Neural progenitor cell (in vitro differentiated cells): Measurements from ENCODE around the gene ID1. TPM values are rescaled to one million over a fixed set of nuclear protein-coding genes. Genes with fewer than 3 reads are reported as not detected.

Experiments used
- DNase-seq: peaks from one replicate; pipeline ENCODE4 v3.0.0-alpha.2; 2016; ENCODE audit warnings: low spot score
- H2AFZ ChIP-seq: fragments of 200-600 bp; sonication (generic); replicated peaks from 2 replicates; pipeline ENCODE4 v1.6.1; 2016; ENCODE audit warnings: antibody characterized with exemption
- H3F3A ChIP-seq: fragments of 200-600 bp; sonication (generic); 2 replicates; pipeline ENCODE4 v1.6.1; 2016; ENCODE audit warnings: antibody characterized with exemption, low read depth
- H3K27ac ChIP-seq: fragments of 200-600 bp; sonication (generic); 2 replicates; pipeline ENCODE4 v1.5.1; 2016; ENCODE audit warnings: mild to moderate bottlenecking
- H3K27me3 ChIP-seq: fragments of 200-600 bp; sonication (generic); 2 replicates; pipeline ENCODE4 v1.6.1; 2016; ENCODE audit warnings: mild to moderate bottlenecking, moderate library complexity
- H3K36me3 ChIP-seq: fragments of 200-600 bp; sonication (generic); 2 replicates; pipeline ENCODE4 v1.5.1; 2016
- H3K4me1 ChIP-seq: fragments of 200-600 bp; sonication (generic); 2 replicates; pipeline ENCODE4 v1.6.1; 2016; ENCODE audit warnings: mixed run types
- H3K4me2 ChIP-seq: fragments of 200-600 bp; sonication (generic); 2 replicates; pipeline ENCODE4 v1.6.1; 2016
- H3K4me3 ChIP-seq: fragments of 200-600 bp; sonication (generic); 2 replicates; pipeline ENCODE4 v1.5.1; 2016
- H3K79me2 ChIP-seq: fragments of 200-600 bp; sonication (generic); 2 replicates; pipeline ENCODE4 v1.6.1; 2016; ENCODE audit warnings: low read depth
- H3K9ac ChIP-seq: fragments of 200-600 bp; sonication (generic); 2 replicates; pipeline ENCODE4 v1.6.1; 2016
- H3K9me3 ChIP-seq: fragments of 200-600 bp; sonication (generic); 2 replicates; pipeline ENCODE4 v1.5.1; 2016; ENCODE audit warnings: low read depth
- H4K20me1 ChIP-seq: fragments of 200-600 bp; sonication (generic); 2 replicates; pipeline ENCODE4 v1.6.1; 2016; ENCODE audit warnings: low read depth
- H3K27ac Mint-ChIP-seq: 3 replicates; pipeline ENCODE4 v1.8.0; 2021; ENCODE audit warnings: mixed read lengths
- H3K27me3 Mint-ChIP-seq: 2 replicates; pipeline ENCODE4 v1.8.0; 2022; ENCODE audit warnings: low read depth, mild to moderate bottlenecking, inconsistent platforms, moderate library complexity, mixed read lengths; ENCODE audit not compliant: insufficient read depth
- H3K36me3 Mint-ChIP-seq: 3 replicates; pipeline ENCODE4 v1.8.0; 2021; ENCODE audit warnings: mixed read lengths
- H3K4me1 Mint-ChIP-seq: 3 replicates; pipeline ENCODE4 v1.8.0; 2021; ENCODE audit warnings: mixed read lengths
- H3K4me3 Mint-ChIP-seq: 3 replicates; pipeline ENCODE4 v1.8.0; 2021; ENCODE audit warnings: mild to moderate bottlenecking, moderate library complexity, mixed read lengths
- H3K9me3 Mint-ChIP-seq: 3 replicates; pipeline ENCODE4 v1.8.0; 2020; ENCODE audit warnings: mixed read lengths
- CTCF ChIP-seq: fragments of 200-600 bp; sonication (generic); IDR thresholded peaks from 2 replicates; pipeline ENCODE4 v1.5.1; 2017; ENCODE audit warnings: antibody characterized with exemption, mild to moderate bottlenecking
- EZH2 ChIP-seq: fragments of 200-600 bp; sonication (generic); IDR thresholded peaks from 2 replicates; pipeline ENCODE4 v1.6.1; 2017; ENCODE audit warnings: antibody characterized with exemption, mild to moderate bottlenecking, moderate library complexity
- EZH2phosphoT487 ChIP-seq: fragments of 200-600 bp; sonication (generic); IDR thresholded peaks from 2 replicates; pipeline ENCODE4 v1.6.1; 2017; ENCODE audit warnings: antibody characterized with exemption
- total RNA-seq: library from RNA; depleted of rRNA; stranded (reverse); fragments of >200 nt; gene quantifications from 2 replicates; pipeline ENCODE4 v1.2.3, GENCODE V29; 2015; ENCODE audit warnings: low replicate concordance

Gene ID1
- total RNA-seq, 1 donor from 2014 or later: 80.8 TPM

GRCh38 chr20:31560746-31561598, 44.1 kb upstream of the ID1 start:
- Histone ChIP-seq H2AFZ (no peak overlapping the region), H3K4me1 (no peaks in the 10 kb centered on the region), H3K4me2 (no peak overlapping the region)

GRCh38 chr20:31562241-31562640, 42.8 kb upstream of the ID1 start:
- H2AFZ ChIP-seq: no peak overlapping the region
- no peaks in the 10 kb centered on the region for H3K9me3 ChIP-seq
- no peaks in the 10 kb centered on the region for H3K27me3 ChIP-seq
- TF ChIP-seq EZH2: no peak
- no peak for TF ChIP-seq CTCF
- TF ChIP-seq EZH2phosphoT487: no peak
- Mint-ChIP-seq H3K27ac (no peak overlapping the region), H3K36me3 (peaks cover 17% of the 10 kb centered on the region), H3K4me1 (peaks cover 5% of the 10 kb centered on the region), H3K27me3 (no peaks in the 10 kb centered on the region), H3K9me3 (no peaks in the 10 kb centered on the region), H3K4me3 (no peak overlapping the region)
- H4K20me1 ChIP-seq: no peaks in the 10 kb centered on the region
- no peaks in the 10 kb centered on the region for H3K4me1 ChIP-seq
- no peak for DNase-seq
- no peak overlapping the region for H3K27ac ChIP-seq
- H3K4me2 ChIP-seq: no peak overlapping the region
- H3K36me3 ChIP-seq: no peaks in the 10 kb centered on the region
- H3K79me2 ChIP-seq: no peaks in the 10 kb centered on the region
- no peak overlapping the region for H3K4me3 ChIP-seq
- no peak overlapping the region for H3K9ac ChIP-seq
- H3F3A ChIP-seq: peaks cover 20% of the 10 kb centered on the region

More at GRCh38 chr20:31560746-31561598, 44.1 kb upstream of the ID1 start:
- Histone ChIP-seq H3K9ac (no peak overlapping the region), H4K20me1 (no peaks in the 10 kb centered on the region), H3K27ac (no peak overlapping the region), H3K36me3 (no peaks in the 10 kb centered on the region), H3K27me3 (no peaks in the 10 kb centered on the region), H3K9me3 (no peaks in the 10 kb centered on the region), H3K4me3 (no peak overlapping the region), H3K79me2 (no peaks in the 10 kb centered on the region), H3F3A (peaks cover 30% of the 10 kb centered on the region)
- Mint-ChIP-seq H3K4me1 (peaks cover 8% of the 10 kb centered on the region), H3K9me3 (no peaks in the 10 kb centered on the region), H3K36me3 (peaks cover 20% of the 10 kb centered on the region), H3K27ac (no peak overlapping the region), H3K27me3 (no peaks in the 10 kb centered on the region), H3K4me3 (no peak overlapping the region)
- TF ChIP-seq CTCF (no peak), EZH2 (no peak), EZH2phosphoT487 (no peak)
- DNase-seq: no peak

GRCh38 chr20:31564284-31564683, 40.8 kb upstream of the ID1 start:
- H3K4me1 Mint-ChIP-seq: peaks cover 15% of the 10 kb centered on the region
- TF ChIP-seq CTCF (no peak), EZH2phosphoT487 (no peak), EZH2 (no peak)
- Histone ChIP-seq H3K4me3 (no peak overlapping the region), H3K4me1 (no peaks in the 10 kb centered on the region), H3K79me2 (no peaks in the 10 kb centered on the region), H4K20me1 (no peaks in the 10 kb centered on the region), H3K27ac (no peak overlapping the region), H2AFZ (no peak overlapping the region), H3K4me2 (no peak overlapping the region), H3K9ac (no peak overlapping the region), H3K9me3 (no peaks in the 10 kb centered on the region), H3F3A (peaks cover 28% of the 10 kb centered on the region), H3K27me3 (no peaks in the 10 kb centered on the region), H3K36me3 (no peaks in the 10 kb centered on the region)
- no peaks in the 10 kb centered on the region for H3K9me3 Mint-ChIP-seq
- H3K27me3 Mint-ChIP-seq: peaks cover 3% of the 10 kb centered on the region
- no peak for DNase-seq
- peaks cover 15% of the 10 kb centered on the region for H3K36me3 Mint-ChIP-seq
- H3K4me3 Mint-ChIP-seq: no peak overlapping the region
- H3K27ac Mint-ChIP-seq: no peak overlapping the region
